HG03521 (cell line): Measurements from ENCODE around the gene GSTM1.

ENCODE experiments used
- ATAC-seq: cut with Tn5 transposase; IDR thresholded peaks from one replicate; pipeline ENCODE4 v1.9.1; 2021; ENCODE audit warnings: mild to moderate bottlenecking, moderate library complexity; ENCODE audit not compliant: unreplicated experiment

GSTM1 gene

GRCh38 chr1:109726007-109726406 lies 38.4 kb downstream of the GSTM1 start:
- ATAC-seq = no peak

GRCh38 chr1:109726728-109727373 lies 39.2 kb downstream of the GSTM1 start:
- no peak for ATAC-seq

GRCh38 chr1:109728870-109729269 lies 41.3 kb downstream of the GSTM1 start:
- no peak for ATAC-seq

GRCh38 chr1:109730666-109731065 lies 43.0 kb downstream of the GSTM1 start:
- ATAC-seq = no peak

- no peak for ATAC-seq
These were observed 44.8 kb downstream of the GSTM1 start for GRCh38 chr1:109732390-109732881.

GRCh38 chr1:109733236-109733870 lies 45.7 kb downstream of the GSTM1 start:
- ATAC-seq = no peak

GRCh38 chr1:109739738-109740614 lies 52.4 kb downstream of the GSTM1 start:
- ATAC-seq = peak; percentile 71

- peak; percentile 15 for ATAC-seq
These were observed 53.2 kb downstream of the GSTM1 start, which contains the start of gene GSTM3 for GRCh38 chr1:109740615-109741373. Gene GSTM3 (minus strand): TSS chr1:109741038. CDS start chr1:109740287, 751 bp downstream.
